ENCODE results near the gene EFHD1.

DNA sequence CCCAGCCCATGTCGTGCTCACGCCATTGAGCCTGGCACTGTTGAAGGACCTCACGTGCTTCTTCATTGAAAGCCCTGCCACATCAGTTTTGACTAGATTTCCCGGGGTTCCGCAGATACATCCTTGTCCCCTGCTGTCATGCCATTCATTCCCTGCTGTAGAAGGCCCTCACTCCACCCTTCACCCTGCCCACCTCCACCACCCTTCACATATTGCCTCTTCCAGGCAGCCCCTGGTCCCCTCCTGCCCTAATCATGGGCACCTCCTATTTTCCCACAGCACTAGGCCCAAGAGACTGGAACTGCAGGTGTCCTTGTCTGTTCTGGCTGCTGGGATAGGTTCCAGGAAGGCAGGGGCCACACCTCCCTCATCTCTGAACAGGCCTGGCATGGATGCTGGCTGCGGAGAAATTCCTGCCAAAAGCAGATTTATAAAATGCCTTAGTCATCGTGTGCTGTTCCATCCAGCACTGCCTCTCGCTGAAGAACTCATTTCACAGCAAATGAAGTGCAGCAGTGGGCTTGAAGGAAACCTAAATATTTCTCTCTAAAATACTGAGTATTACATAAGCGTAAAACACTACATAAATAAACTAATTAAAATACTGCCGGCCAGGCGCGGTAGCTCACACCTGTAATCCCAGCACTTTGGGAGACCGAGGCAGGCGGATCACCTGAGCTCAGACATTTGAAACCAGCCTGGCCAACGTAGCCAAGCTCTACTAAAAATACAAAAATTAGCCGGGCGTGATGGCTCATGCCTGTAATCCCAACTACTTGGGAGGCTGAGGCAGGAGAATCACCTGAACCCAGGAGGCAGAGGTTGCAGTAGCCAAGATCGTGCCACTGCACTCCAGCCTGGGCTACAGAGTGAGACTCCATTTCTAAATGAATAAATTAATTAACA is 44.5 kb upstream of the EFHD1 start:
- TF ChIP-seq, protein P1, sequence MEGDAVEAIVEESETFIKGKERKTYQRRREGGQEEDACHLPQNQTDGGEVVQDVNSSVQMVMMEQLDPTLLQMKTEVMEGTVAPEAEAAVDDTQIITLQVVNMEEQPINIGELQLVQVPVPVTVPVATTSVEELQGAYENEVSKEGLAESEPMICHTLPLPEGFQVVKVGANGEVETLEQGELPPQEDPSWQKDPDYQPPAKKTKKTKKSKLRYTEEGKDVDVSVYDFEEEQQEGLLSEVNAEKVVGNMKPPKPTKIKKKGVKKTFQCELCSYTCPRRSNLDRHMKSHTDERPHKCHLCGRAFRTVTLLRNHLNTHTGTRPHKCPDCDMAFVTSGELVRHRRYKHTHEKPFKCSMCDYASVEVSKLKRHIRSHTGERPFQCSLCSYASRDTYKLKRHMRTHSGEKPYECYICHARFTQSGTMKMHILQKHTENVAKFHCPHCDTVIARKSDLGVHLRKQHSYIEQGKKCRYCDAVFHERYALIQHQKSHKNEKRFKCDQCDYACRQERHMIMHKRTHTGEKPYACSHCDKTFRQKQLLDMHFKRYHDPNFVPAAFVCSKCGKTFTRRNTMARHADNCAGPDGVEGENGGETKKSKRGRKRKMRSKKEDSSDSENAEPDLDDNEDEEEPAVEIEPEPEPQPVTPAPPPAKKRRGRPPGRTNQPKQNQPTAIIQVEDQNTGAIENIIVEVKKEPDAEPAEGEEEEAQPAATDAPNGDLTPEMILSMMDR (IDR thresholded peaks at IDR 0.05): no peak
- TF ChIP-seq, protein P2, sequence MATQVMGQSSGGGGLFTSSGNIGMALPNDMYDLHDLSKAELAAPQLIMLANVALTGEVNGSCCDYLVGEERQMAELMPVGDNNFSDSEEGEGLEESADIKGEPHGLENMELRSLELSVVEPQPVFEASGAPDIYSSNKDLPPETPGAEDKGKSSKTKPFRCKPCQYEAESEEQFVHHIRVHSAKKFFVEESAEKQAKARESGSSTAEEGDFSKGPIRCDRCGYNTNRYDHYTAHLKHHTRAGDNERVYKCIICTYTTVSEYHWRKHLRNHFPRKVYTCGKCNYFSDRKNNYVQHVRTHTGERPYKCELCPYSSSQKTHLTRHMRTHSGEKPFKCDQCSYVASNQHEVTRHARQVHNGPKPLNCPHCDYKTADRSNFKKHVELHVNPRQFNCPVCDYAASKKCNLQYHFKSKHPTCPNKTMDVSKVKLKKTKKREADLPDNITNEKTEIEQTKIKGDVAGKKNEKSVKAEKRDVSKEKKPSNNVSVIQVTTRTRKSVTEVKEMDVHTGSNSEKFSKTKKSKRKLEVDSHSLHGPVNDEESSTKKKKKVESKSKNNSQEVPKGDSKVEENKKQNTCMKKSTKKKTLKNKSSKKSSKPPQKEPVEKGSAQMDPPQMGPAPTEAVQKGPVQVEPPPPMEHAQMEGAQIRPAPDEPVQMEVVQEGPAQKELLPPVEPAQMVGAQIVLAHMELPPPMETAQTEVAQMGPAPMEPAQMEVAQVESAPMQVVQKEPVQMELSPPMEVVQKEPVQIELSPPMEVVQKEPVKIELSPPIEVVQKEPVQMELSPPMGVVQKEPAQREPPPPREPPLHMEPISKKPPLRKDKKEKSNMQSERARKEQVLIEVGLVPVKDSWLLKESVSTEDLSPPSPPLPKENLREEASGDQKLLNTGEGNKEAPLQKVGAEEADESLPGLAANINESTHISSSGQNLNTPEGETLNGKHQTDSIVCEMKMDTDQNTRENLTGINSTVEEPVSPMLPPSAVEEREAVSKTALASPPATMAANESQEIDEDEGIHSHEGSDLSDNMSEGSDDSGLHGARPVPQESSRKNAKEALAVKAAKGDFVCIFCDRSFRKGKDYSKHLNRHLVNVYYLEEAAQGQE (IDR thresholded peaks at IDR 0.05; ENCODE audit: insufficient read depth in 1 of 2, low read depth in 2 of 2, low read length in 1 of 2): no peak
- no peak for TF ChIP-seq POLR2AphosphoS5 (IDR thresholded peaks at IDR 0.05; ENCODE audit: low read depth, low read length)

All from Panc1 (cell line).